Testis (tissue), 3 donors: ENCODE results near the gene KLC1. TPM values are rescaled to one million over a fixed set of nuclear protein-coding genes. Genes with fewer than 3 reads are reported as not detected.

Experiments used
- DNase-seq: peaks from one replicate; pipeline ENCODE4 v3.0.0-alpha.2; 2019
- H3K27ac ChIP-seq, 2 donors: fragments of 200-600 bp; sonication (generic); one replicate each; pipeline ENCODE4 v1.5.1; 2019
- H3K27me3 ChIP-seq: fragments of 200-600 bp; sonication (generic); one replicate; pipeline ENCODE4 v1.5.1; 2019
- H3K36me3 ChIP-seq: fragments of 200-600 bp; sonication (generic); one replicate; pipeline ENCODE4 v1.5.1; 2017; ENCODE audit warnings: low read depth; ENCODE audit errors: missing control alignments
- H3K4me1 ChIP-seq: fragments of 200-600 bp; sonication (generic); one replicate; pipeline ENCODE4 v1.5.1; 2019
- H3K4me3 ChIP-seq, 2 donors: fragments of 200-600 bp; sonication (generic); one replicate each; pipeline ENCODE4 v1.5.1; 2017 to 2019
- H3K9me3 ChIP-seq: fragments of 200-600 bp; sonication (generic); one replicate; pipeline ENCODE4 v1.5.1; 2017
- POLR2A ChIP-seq: fragments of 450-650 bp; IDR thresholded peaks from one replicate; pipeline ENCODE4 v1.6.1; 2017; ENCODE audit warnings: antibody characterized with exemption, mild to moderate bottlenecking, moderate library complexity
- WGBS, 2 donors: methylation state at CpG; one replicate each; pipeline ENCODE4 v1.1.5; 2018; 5-methylcytosine and 5-hydroxymethylcytosine counted together
- intact Hi-C: fragments of 100-400 bp; cut with DNase I; formaldehyde crosslinking; loops from one replicate; pipeline ENCODE4 v1.15.1; 2023; ENCODE audit warnings: low total_unique reads
- polyA plus RNA-seq: library from polyadenylated mRNA; stranded (reverse); fragments of 350-450 nt; fragmentation: Illumina TruSeq; extraction: RNeasy Lipid Tissue Mini Kit (QIAGEN cat#74804); gene quantifications from one replicate; pipeline ENCODE4 v1.2.3, GENCODE V29; 2014; ENCODE audit warnings: low read depth, low replicate concordance; ENCODE audit not compliant: insufficient read depth
- total RNA-seq, 2 donors: library from RNA; depleted of rRNA; stranded (reverse); fragments of >200 nt; gene quantifications; one replicate each; pipeline ENCODE4 v1.2.3, GENCODE V29; 2016
- TF ChIP-seq, protein P1 (sequence below), 3 experiments: fragments of 450-650 bp in 2 of 3; fragments of 200-600 bp in 1 of 3; sonication (generic) in 1 of 3; IDR thresholded peaks; one replicate each; pipeline ENCODE4 v1.5.1; 2016 to 2019; ENCODE audit warnings: antibody characterized with exemption in 3 of 3, mild to moderate bottlenecking in 2 of 3, moderate library complexity in 1 of 3

KLC1 gene
- total and polyA plus RNA-seq, 3 donors from 2014 or later, result 92.9 to 473 (median 379) TPM

DNA sequence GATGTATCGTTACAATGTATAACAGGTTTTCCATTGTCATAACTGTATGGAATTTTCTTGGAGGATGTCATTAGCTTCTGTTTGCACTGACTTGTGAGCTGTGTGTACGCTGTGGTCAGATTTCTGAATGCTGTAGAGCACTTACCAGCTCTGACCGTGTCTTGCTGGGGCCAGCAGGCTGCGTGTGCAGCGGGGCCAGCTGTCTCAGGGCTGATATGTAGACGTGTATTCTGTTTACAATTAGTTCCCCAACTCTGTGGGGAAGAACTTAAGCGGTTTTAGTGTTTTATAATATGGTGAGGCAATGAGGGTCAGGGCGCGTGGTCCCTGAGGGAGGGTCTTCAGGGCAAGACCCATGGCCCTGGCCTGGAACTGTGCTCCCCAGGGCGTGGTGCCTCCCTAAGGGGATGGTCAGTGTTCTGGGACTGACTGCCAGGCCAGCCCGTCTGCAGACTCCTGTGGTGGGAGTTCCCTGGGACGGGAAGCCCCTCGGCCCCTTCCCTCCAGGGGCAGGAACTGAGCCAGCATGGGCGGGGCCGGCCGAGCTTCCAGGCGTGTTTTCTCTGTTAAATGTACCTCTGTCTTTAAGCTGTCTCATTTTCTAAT is 67.6 kb downstream of the KLC1 start:
- intact Hi-C loops, result no loop called here
- WGBS, 2 donors, result 31 to 43% methylated on average over 15 to 17 of the region's 17 CpGs
- Histone ChIP-seq H3K4me3 (no peak overlapping the region), H3K9me3 (no peaks in the 10 kb centered on the region), H3K27ac (peak overlapping the region in 1 of 2 donors; percentile 30), H3K4me1 (peaks cover 30% of the 10 kb centered on the region), H3K36me3 (no peaks in the 10 kb centered on the region), H3K27me3 (no peaks in the 10 kb centered on the region)
- TF ChIP-seq, protein P1, sequence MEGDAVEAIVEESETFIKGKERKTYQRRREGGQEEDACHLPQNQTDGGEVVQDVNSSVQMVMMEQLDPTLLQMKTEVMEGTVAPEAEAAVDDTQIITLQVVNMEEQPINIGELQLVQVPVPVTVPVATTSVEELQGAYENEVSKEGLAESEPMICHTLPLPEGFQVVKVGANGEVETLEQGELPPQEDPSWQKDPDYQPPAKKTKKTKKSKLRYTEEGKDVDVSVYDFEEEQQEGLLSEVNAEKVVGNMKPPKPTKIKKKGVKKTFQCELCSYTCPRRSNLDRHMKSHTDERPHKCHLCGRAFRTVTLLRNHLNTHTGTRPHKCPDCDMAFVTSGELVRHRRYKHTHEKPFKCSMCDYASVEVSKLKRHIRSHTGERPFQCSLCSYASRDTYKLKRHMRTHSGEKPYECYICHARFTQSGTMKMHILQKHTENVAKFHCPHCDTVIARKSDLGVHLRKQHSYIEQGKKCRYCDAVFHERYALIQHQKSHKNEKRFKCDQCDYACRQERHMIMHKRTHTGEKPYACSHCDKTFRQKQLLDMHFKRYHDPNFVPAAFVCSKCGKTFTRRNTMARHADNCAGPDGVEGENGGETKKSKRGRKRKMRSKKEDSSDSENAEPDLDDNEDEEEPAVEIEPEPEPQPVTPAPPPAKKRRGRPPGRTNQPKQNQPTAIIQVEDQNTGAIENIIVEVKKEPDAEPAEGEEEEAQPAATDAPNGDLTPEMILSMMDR (IDR thresholded peaks at IDR 0.05), result no peak
- no peak for TF ChIP-seq POLR2A
- DNase-seq, result peak; percentile 72

DNA sequence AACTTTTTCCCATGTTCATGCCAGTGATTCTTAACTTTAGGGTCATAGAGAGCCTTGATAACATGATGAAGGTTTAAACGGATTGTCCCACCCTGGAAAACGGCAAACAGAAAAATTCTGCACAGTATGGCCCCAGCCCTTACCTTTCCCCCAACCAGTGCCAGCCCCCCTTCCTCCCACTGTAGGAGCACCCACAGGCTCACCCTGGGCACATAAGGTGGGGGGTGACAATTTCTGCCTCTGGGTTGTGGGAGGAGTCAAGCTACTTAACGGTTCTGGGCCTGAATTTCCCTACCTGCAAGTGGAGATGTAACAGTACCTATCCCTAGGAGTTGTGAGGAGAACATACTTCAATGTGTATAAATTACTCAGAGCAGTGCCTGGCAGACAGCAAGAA is 68.2 kb downstream of the KLC1 start:
- Histone ChIP-seq H3K4me1 (peaks cover 30% of the 10 kb centered on the region), H3K4me3 (no peak overlapping the region), H3K27ac (peak overlapping the region in 1 of 2 donors; percentile 3), H3K27me3 (no peaks in the 10 kb centered on the region), H3K36me3 (no peaks in the 10 kb centered on the region), H3K9me3 (no peaks in the 10 kb centered on the region)
- intact Hi-C loops, result no loop called here
- TF ChIP-seq, protein P1 (IDR thresholded peaks at IDR 0.05), result no peak
- no peak for TF ChIP-seq POLR2A
- DNase-seq, result no peak
- 24 to 46% methylated on average over 3 of the region's 3 CpGs for WGBS, 2 donors

DNA sequence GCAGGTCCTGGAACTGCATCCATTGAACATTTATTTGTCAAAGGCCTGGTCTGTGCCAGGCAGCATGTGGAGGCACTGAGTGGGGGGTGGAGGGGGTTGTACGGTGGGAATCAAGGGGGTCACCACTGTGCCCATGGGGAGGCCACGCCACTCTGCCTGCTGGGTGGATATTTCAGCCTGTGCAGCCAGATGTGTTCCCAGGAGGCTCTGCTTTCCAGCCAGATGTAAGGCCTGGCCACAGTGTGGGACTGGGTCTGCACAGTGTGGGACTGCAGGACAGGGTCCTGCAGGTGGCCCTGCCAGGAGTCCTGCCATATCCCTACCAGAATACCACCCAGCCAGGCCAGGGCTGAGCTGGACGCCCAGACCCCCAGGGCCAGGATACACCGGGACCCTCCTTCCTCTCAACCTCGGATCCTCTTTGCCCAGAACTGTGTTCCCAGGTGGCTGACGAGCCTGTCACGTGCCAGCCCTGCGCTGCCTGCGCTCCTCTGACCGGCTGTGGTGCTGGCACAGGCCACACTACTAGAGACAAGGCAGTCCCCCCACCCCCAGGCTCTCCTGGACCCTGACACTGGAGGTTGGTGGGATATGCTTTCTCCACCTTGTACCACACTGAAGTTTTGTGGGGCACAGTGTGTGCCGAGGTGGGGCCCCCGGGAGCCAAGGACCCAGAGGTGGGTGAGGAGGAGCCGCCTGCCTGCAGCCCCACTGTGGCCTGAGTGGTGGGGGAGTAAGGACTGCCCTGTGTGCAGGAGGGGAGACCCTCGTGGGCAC is 68.8 kb downstream of the KLC1 start:
- peaks cover 30% of the 10 kb centered on the region for H3K4me1 ChIP-seq
- no peak for DNase-seq
- no peak overlapping the region for H3K4me3 ChIP-seq
- intact Hi-C loops, result no loop called here
- H3K27ac ChIP-seq, result no peak overlapping the region
- TF ChIP-seq, protein P1 (IDR thresholded peaks at IDR 0.05), result no peak
- no peak for TF ChIP-seq POLR2A
- no peaks in the 10 kb centered on the region for H3K27me3 ChIP-seq
- H3K36me3 ChIP-seq, result no peaks in the 10 kb centered on the region
- H3K9me3 ChIP-seq, result no peaks in the 10 kb centered on the region
- WGBS, 2 donors, result 80 to 86% methylated on average over 4 to 14 of the region's 14 CpGs

DNA sequence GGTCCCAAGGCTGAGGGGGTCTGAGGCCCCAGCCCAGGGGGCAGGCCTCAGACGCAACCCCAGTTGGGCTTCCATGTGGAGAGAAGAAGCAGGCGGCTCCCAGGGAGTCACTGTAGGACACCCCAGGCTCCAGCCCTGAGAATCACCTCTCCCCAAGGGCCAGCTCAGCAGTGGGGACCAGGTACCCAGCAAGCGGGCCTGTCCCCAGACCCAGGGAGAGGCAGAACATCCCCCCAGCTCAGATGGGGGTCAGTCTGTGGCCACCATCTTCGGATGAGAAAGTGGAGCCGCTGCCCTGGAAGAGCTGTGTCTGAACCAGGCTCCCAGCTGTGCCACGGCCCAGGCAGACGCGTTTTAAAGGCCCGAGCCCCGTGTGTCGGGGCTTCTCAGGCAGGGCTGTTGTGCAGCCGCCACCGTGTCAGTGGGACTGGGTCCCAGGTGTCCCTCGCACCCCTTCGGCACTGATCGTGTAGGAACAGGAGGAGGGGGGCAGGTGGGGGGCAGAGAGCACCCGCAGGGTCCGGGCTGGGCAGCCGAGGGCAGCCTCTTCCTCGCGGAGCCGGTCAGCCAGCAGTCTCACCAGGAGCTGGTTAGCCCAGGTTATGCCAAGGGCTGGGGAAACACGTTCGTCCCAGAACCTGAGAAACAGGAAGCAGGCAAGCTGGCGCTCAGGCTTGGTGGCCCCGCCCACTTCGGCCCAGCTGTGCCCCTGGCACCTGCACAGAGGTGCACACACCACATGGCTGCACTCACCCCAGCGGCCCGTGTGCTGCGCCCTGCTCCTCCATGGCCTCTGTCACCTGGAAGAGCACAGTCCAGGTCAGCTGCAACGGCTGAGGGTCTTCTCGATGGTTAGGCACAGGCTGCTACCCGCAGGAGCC is 69.6 kb downstream of the KLC1 start:
- H3K4me1 ChIP-seq, result peaks cover 30% of the 10 kb centered on the region
- DNase-seq, result no peak
- no peaks in the 10 kb centered on the region for H3K36me3 ChIP-seq
- intact Hi-C loops, result no loop called here
- no peak overlapping the region for H3K27ac ChIP-seq
- WGBS, 2 donors, result 87 to 91% methylated on average over 14 to 28 of the region's 33 CpGs
- no peaks in the 10 kb centered on the region for H3K27me3 ChIP-seq
- TF ChIP-seq, protein P1 (IDR thresholded peaks at IDR 0.05), result no peak
- TF ChIP-seq POLR2A, result no peak
- no peaks in the 10 kb centered on the region for H3K9me3 ChIP-seq
- no peak overlapping the region for H3K4me3 ChIP-seq
